A549 (cell line): ENCODE data around the gene FIBCD1. TPM values are rescaled to one million over a fixed set of nuclear protein-coding genes. Genes with fewer than 3 reads are reported as not detected.

ENCODE experiments used
- ATAC-seq, 2 experiments: fragments of 200-7000 bp in 1 of 2; fragments of >200 bp in 1 of 2; cut with Nextera tagmentation in 1 of 2; cut with Tn5 transposase in 1 of 2; 3 replicates each; pipeline versions ENCODE4 v1.8.0 to v1.9.1; 2018 to 2020; ENCODE audit warnings: mild to moderate bottlenecking in 1 of 2, moderate library complexity in 1 of 2
- CTCF ChIA-PET: fragments of 300-600 bp; sonication (Branson Sonifier 250); formaldehyde crosslinking; extraction: SDS; loops from one replicate; lab custom pipeline; 2021; ENCODE audit warnings: antibody characterized with exemption, inconsistent platforms; lab: Yijun Ruan, JAX
- POLR2A ChIA-PET: fragments of 350-600 bp; formaldehyde crosslinking; extraction: SDS; loops from one replicate; lab custom pipeline; 2021; ENCODE audit warnings: antibody characterized with exemption, inconsistent platforms; lab: Yijun Ruan, JAX
- DNase-seq, 2 experiments: peaks; one replicate each; pipeline versions ENCODE4 v3.0.0 to v3.0.0-alpha.2; 2011 to 2016; ENCODE audit warnings: low read depth in 1 of 2, low spot score in 1 of 2
- FAIRE-seq: peaks from 2 replicates; lab custom pipeline; 2011; peaks lifted over from hg19 to GRCh38; lab: Jason Lieb, UNC
- H3K27ac ChIP-seq, 2 experiments: fragments of >200 bp; sonication (Bioruptor Twin); formaldehyde crosslinking; 3 replicates each; pipeline ENCODE4 v1.5.1; 2016 to 2017
- H3K4me1 ChIP-seq: fragments of >200 bp; sonication (Bioruptor Twin); formaldehyde crosslinking; 3 replicates; pipeline ENCODE4 v1.6.1; 2016
- H3K4me2 ChIP-seq: fragments of >200 bp; sonication (Bioruptor Twin); formaldehyde crosslinking; 3 replicates; pipeline ENCODE4 v1.6.1; 2016
- H3K4me3 ChIP-seq: fragments of >200 bp; sonication (Bioruptor Twin); formaldehyde crosslinking; 3 replicates; pipeline ENCODE4 v1.5.1; 2016
- H3K9me3 ChIP-seq: fragments of >200 bp; sonication (Bioruptor Twin); formaldehyde crosslinking; 3 replicates; pipeline ENCODE4 v1.6.1; 2016
- BHLHE40 ChIP-seq: IDR thresholded peaks from 2 replicates; pipeline ENCODE4 v1.6.1; 2012; ENCODE audit warnings: low read depth, low read length, inconsistent platforms
- CBX2 ChIP-seq: fragments of 200-600 bp; sonication (generic); IDR thresholded peaks from 2 replicates; pipeline ENCODE4 v1.6.1; 2016; ENCODE audit warnings: low read depth, mild to moderate bottlenecking, borderline replicate concordance
- CBX8 ChIP-seq: fragments of 200-600 bp; sonication (generic); IDR thresholded peaks from 2 replicates; pipeline ENCODE4 v1.6.1; 2016
- CEBPB ChIP-seq, 2 experiments: fragments of >200 bp in 1 of 2; sonication (Bioruptor Twin) in 1 of 2; formaldehyde crosslinking in 1 of 2; IDR thresholded peaks; 2 replicates each; pipeline ENCODE4 v1.6.1; 2012 to 2016
- EP300 ChIP-seq, 2 experiments: fragments of >200 bp; sonication (Bioruptor Twin); formaldehyde crosslinking; IDR thresholded peaks; 2 replicates in 1 of 2; 3 replicates in 1 of 2; pipeline ENCODE4 v1.6.1; 2016 to 2017
- FOXS1 ChIP-seq: fragments of 250-450 bp; sonication (Bioruptor Pico); IDR thresholded peaks from 2 replicates; pipeline ENCODE4 v1.5.0; 2020; ENCODE audit warnings: mild to moderate bottlenecking, moderate library complexity
- HEYL ChIP-seq: fragments of 250-450 bp; sonication (Bioruptor Pico); IDR thresholded peaks from 2 replicates; pipeline ENCODE4 v1.8.0; 2021; ENCODE audit warnings: mild to moderate bottlenecking, moderate library complexity
- HOXA7 ChIP-seq: fragments of 250-450 bp; sonication (Bioruptor Pico); IDR thresholded peaks from 2 replicates; pipeline ENCODE4 v1.5.0; 2020; ENCODE audit warnings: mild to moderate bottlenecking, moderate library complexity
- HOXB5 ChIP-seq: fragments of 250-450 bp; sonication (Bioruptor Pico); IDR thresholded peaks from 2 replicates; pipeline ENCODE4 v1.5.0; 2020; ENCODE audit warnings: mild to moderate bottlenecking, moderate library complexity
- KDM5A ChIP-seq: fragments of 200-600 bp; sonication (generic); IDR thresholded peaks from 2 replicates; pipeline ENCODE4 v1.6.1; 2016; ENCODE audit warnings: antibody characterized with exemption, mild to moderate bottlenecking
- MAFK ChIP-seq: fragments of 450-650 bp; IDR thresholded peaks from 2 replicates; pipeline ENCODE4 v1.6.1; 2014; ENCODE audit not compliant: partially characterized antibody
- MAZ ChIP-seq: fragments of 150-350 bp; IDR thresholded peaks from 2 replicates; pipeline ENCODE4 v1.6.1; 2014; ENCODE audit warnings: antibody characterized with exemption, low read depth, low read length, borderline replicate concordance
- MYC ChIP-seq: IDR thresholded peaks from 2 replicates; pipeline ENCODE4 v1.6.1; 2012; ENCODE audit warnings: mild to moderate bottlenecking, inconsistent platforms, low read length, improper control_type of control experiment, borderline replicate concordance
- NFE2L2 ChIP-seq: fragments of 150-350 bp; conservative IDR thresholded peaks from 2 replicates; pipeline ENCODE4 v1.6.1; 2014; ENCODE audit warnings: low read length
- NPAS2 ChIP-seq: fragments of 250-450 bp; sonication (Bioruptor Pico); IDR thresholded peaks from 2 replicates; pipeline ENCODE4 v1.8.0; 2022; ENCODE audit warnings: mild to moderate bottlenecking, moderate library complexity, borderline replicate concordance
- NR3C1 ChIP-seq: fragments of >200 bp; sonication (Bioruptor Twin); formaldehyde crosslinking; IDR thresholded peaks from 3 replicates; pipeline ENCODE4 v1.6.1; 2017
- PHF8 ChIP-seq: fragments of 200-600 bp; sonication (generic); IDR thresholded peaks from 2 replicates; pipeline ENCODE4 v1.6.1; 2016; ENCODE audit warnings: low read depth, mild to moderate bottlenecking, antibody characterized with exemption, moderate library complexity, borderline replicate concordance
- POLR2A ChIP-seq: IDR thresholded peaks from 2 replicates; pipeline ENCODE4 v1.6.1; 2012; ENCODE audit warnings: mild to moderate bottlenecking, low read length
- RAD21 ChIP-seq, 2 experiments: fragments of >200 bp in 1 of 2; sonication (Bioruptor Twin) in 1 of 2; formaldehyde crosslinking in 1 of 2; IDR thresholded peaks in 1 of 2; conservative IDR thresholded peaks in 1 of 2; 2 replicates in 1 of 2; 3 replicates in 1 of 2; pipeline ENCODE4 v1.6.1; 2012 to 2018; ENCODE audit warnings: inconsistent platforms in 1 of 2
- RCOR1 ChIP-seq: fragments of 150-350 bp; IDR thresholded peaks from 2 replicates; pipeline ENCODE4 v1.6.1; 2014; ENCODE audit warnings: antibody characterized with exemption, low read length, low read depth
- RFX5 ChIP-seq: fragments of 450-650 bp; IDR thresholded peaks from 2 replicates; pipeline ENCODE4 v1.7.1; 2014; ENCODE audit warnings: antibody characterized with exemption, mild to moderate bottlenecking, moderate library complexity
- ZC3H11A ChIP-seq: fragments of 450-650 bp; IDR thresholded peaks from 2 replicates; pipeline ENCODE4 v1.6.1; 2014; ENCODE audit warnings: antibody characterized with exemption, mild to moderate bottlenecking
- WGBS: methylation state at CpG from one replicate; pipeline ENCODE4 v1.1.6; 2017; ENCODE audit errors: missing lambda C conversion rate; 5-methylcytosine and 5-hydroxymethylcytosine counted together
- polyA plus RNA-seq, 4 experiments: library from polyadenylated mRNA; depleted of rRNA in 3 of 4; stranded (reverse); fragments of >200 nt; fragmentation: RNase III in 1 of 4; extraction: RNeasy Plus Mini Kit Qiagen cat#74134 plus additional on column Dnase treatment in 1 of 4; gene quantifications; 2 replicates in 3 of 4; 3 replicates in 1 of 4; pipeline ENCODE4 v1.2.3, GENCODE V29; 2011 to 2017
- TF ChIP-seq, protein P1 (sequence below): fragments of 250-450 bp; sonication (Bioruptor Pico); IDR thresholded peaks from 2 replicates; pipeline ENCODE4 v1.5.0; 2020; ENCODE audit warnings: low read depth, mild to moderate bottlenecking, moderate library complexity
- TF ChIP-seq, protein P2 (sequence below): fragments of >200 bp; sonication (Bioruptor Twin); formaldehyde crosslinking; IDR thresholded peaks from 3 replicates; pipeline ENCODE4 v1.6.1; 2016
- TF ChIP-seq, protein P3 (sequence below): IDR thresholded peaks from 2 replicates; pipeline ENCODE4 v1.6.1; 2012
- TF ChIP-seq, protein P4 (sequence below): IDR thresholded peaks from 2 replicates; pipeline ENCODE4 v1.6.1; 2012

Gene FIBCD1
- polyA plus RNA-seq, 2 of the 4 experiments (the other 2 are of a cell fraction) = 4.8 to 4.9 TPM

DNA sequence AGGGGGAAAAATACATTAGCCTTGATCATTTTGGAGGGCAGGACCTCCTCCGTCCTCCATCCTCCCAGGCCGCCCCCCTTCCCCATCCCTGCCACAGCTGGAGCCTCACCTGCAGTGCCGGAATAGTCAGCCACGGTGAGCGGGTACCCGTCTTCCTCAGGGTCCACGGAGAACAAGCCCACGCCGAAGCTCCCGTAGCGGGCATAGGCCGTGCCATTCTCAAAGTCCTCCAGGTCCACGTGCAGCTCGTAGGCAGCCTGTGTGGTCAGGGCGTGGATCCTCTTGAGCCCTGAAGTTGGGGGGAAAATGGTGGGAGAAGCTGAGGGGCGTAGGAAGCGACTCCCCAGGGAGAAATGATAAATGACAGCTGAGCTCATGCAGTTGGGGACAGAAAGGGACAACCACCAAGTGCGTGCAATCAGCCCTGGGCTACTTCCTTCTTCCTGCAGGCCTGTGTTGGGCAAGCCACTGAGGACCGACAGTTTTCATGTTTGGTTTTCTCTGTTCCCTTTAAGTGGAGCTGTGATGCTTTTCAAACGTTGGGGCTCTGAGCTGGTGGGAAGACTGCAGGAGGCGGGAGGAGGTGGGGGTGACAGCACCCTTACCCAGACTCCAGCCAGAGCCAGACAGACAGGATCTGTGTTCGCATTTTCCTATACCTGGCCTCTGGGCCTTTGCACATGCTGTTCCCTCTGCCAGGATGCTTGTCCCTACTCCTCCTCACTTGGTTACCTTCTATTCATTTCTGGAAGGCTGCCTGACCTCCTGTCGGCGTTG, 33.7 kb downstream of the FIBCD1 start:
- H3K9me3 ChIP-seq = no peaks in the 10 kb centered on the region
- H3K4me2 ChIP-seq = no peak overlapping the region
- CTCF ChIA-PET = interaction anchor here (0.7 to 1.6 kb wide), 10 partner anchors 9 to 149 kb away, joined by 3 to 6 read pairs (median 4); partner anchors contain the start of gene QRFP
- FAIRE-seq (no peak), DNase-seq (no peak), ATAC-seq (no peak)
- H3K4me1 ChIP-seq = no peaks in the 10 kb centered on the region
- POLR2A ChIA-PET = no interaction called here
- TF ChIP-seq RCOR1 = no peak
- TF ChIP-seq, protein P1, sequence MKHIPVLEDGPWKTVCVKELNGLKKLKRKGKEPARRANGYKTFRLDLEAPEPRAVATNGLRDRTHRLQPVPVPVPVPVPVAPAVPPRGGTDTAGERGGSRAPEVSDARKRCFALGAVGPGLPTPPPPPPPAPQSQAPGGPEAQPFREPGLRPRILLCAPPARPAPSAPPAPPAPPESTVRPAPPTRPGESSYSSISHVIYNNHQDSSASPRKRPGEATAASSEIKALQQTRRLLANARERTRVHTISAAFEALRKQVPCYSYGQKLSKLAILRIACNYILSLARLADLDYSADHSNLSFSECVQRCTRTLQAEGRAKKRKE (CRISPR knock-in tag) = no peak
- 81% methylated on average over 15 of the region's 24 CpGs for WGBS
- no peak overlapping the region for H3K27ac ChIP-seq
- no peak overlapping the region for H3K4me3 ChIP-seq

DNA sequence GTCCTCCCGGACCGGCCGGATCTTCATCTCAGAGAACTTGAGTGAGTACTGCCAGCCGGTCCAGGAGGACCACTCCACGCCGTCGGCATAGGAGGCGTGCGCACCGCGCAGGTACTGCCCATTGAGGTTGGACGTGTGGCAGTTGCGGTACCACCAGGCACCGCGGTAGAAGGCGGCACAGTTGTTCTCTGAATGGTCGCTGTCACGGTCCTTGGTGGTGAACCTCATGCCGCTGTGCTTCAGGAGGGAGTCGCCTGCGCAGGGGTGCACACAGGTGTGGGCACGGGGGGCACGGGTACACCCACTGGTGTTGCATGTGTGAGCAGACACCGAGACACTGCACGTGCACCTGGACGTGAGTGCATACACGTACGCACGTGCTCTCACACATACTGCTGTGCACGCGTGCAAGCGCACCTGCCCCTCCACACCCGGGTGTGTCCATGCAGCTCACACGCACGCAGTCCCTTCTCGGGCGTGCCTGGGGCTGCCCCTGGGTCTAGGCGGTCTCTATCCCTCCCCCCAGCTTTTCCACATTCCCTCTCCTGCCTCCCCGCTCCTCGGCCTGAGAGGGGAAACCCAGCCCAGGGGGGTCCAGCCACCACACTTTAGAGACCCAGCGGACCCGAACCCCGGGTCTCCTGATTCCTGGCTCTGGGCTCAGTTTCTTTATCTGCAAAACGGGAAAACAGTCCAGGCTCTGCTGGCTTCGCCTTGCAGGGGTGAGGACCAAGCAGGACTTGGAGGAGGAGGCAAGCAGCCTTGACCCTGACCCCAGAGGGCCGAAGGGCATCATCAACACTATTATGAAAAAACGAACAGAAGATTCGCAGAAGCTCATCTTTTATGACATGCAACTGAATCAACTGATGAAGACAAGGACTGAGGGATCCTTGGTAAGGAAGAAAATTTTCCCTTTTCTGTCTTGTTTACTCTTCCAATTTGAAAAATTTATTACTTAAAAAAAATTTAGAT, 34.7 kb downstream of the FIBCD1 start:
- DNase-seq = no peak
- H3K4me1 ChIP-seq = no peaks in the 10 kb centered on the region
- CTCF ChIA-PET = interaction anchor here (0.6 to 1.6 kb wide), 11 partner anchors 8 to 191 kb away, joined by 3 to 6 read pairs (median 3); partner anchors contain the start of gene QRFP
- TF ChIP-seq NPAS2 (CRISPR knock-in tag) (no peak), CBX2 (no peak), MAFK (no peak), FOXS1 (CRISPR knock-in tag) (no peak), POLR2A (no peak), RFX5 (no peak), HEYL (CRISPR knock-in tag) (no peak), BHLHE40 (no peak), ZC3H11A (no peak), CEBPB (IDR thresholded peaks at IDR 0.05) (no peak), EP300 (IDR thresholded peaks at IDR 0.05) (no peak), HOXB5 (CRISPR knock-in tag) (no peak)
- TF ChIP-seq, protein P2, sequence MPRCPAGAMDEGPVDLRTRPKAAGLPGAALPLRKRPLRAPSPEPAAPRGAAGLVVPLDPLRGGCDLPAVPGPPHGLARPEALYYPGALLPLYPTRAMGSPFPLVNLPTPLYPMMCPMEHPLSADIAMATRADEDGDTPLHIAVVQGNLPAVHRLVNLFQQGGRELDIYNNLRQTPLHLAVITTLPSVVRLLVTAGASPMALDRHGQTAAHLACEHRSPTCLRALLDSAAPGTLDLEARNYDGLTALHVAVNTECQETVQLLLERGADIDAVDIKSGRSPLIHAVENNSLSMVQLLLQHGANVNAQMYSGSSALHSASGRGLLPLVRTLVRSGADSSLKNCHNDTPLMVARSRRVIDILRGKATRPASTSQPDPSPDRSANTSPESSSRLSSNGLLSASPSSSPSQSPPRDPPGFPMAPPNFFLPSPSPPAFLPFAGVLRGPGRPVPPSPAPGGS = no peak
- TF ChIP-seq, protein P3, sequence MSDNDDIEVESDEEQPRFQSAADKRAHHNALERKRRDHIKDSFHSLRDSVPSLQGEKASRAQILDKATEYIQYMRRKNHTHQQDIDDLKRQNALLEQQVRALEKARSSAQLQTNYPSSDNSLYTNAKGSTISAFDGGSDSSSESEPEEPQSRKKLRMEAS = no peak
- TF ChIP-seq, all 56 proteins: peak for 0
- WGBS = 82% methylated on average over 46 of the region's 48 CpGs
- POLR2A ChIA-PET = no interaction called here
- no peak for ATAC-seq
- Histone ChIP-seq H3K9me3 (no peaks in the 10 kb centered on the region), H3K4me3 (no peak overlapping the region), H3K4me2 (no peak overlapping the region), H3K27ac (no peak overlapping the region)
- FAIRE-seq = no peak

DNA sequence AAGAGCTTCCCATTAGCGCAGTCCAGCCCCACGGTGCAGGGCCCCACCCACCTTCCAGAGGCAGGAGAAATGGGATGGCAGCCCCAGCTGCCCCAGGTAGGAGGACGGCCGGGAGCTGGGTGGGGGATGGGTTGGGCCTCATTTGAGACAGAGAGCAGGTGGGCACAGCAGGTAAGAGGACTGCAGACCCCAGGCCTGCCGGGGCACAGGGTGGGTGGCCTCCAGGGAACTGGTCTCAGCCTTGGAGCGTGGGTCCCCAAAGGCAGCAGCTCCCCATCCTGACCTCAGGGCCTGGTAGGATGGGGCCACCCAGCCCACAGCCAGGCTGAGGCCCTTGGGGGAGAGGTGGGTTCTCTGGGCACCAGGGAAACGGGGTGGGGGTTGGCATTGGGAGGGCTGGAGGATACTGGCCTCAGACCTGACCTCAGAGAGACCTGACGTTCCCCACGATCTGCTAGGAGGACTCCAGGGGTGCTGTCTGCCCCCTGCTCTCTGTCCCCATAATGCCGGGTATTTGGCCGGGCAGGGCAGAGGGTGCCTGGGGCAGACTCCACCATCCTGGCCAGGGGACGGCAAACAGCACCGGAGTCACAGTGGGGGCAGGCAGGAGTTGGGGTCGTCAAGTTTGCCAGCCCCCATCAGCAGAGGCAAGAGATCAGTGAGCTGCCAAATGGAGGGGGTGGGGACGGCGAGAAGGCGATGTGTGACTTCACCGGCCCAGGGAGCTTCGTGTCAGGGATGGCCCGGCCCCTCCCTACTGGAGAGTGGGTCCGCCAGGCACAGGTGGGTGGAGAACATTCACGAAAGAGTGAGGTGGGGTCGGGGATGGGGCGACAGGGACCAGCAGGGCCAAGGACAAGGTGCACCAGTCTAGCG, 35.6 kb downstream of the FIBCD1 start:
- ChIA-PET CTCF (interaction anchor here (0.6 to 1.6 kb wide), 4 partner anchors 12 to 143 kb away, joined by 3 to 4 read pairs (median 3); no protein-coding TSS in a partner anchor), POLR2A (no interaction called here)
- Histone ChIP-seq H3K4me2 (no peak overlapping the region), H3K27ac (no peak overlapping the region), H3K9me3 (no peaks in the 10 kb centered on the region), H3K4me3 (no peak overlapping the region), H3K4me1 (no peaks in the 10 kb centered on the region)
- FAIRE-seq = no peak
- no peak for ATAC-seq
- no peak for TF ChIP-seq ZC3H11A
- TF ChIP-seq, protein P4, sequence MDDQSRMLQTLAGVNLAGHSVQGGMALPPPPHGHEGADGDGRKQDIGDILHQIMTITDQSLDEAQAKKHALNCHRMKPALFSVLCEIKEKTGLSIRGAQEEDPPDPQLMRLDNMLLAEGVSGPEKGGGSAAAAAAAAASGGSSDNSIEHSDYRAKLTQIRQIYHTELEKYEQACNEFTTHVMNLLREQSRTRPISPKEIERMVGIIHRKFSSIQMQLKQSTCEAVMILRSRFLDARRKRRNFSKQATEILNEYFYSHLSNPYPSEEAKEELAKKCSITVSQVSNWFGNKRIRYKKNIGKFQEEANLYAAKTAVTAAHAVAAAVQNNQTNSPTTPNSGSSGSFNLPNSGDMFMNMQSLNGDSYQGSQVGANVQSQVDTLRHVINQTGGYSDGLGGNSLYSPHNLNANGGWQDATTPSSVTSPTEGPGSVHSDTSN = no peak
- TF ChIP-seq KDM5A = no peak
- no peak for TF ChIP-seq NR3C1
- no peak for TF ChIP-seq RAD21 (conservative IDR thresholded peaks at IDR 0.05 in 1 of 2, IDR thresholded peaks at IDR 0.05 in 1 of 2)
- no peak for TF ChIP-seq MAZ
- TF ChIP-seq PHF8 = no peak
- TF ChIP-seq HOXA7 = no peak
- TF ChIP-seq MYC = no peak
- no peak for TF ChIP-seq HEYL (CRISPR knock-in tag)
- no peak for TF ChIP-seq NFE2L2
- no peak for TF ChIP-seq BHLHE40
- TF ChIP-seq CBX8 = no peak
- TF ChIP-seq, protein P3 = no peak
- TF ChIP-seq CBX2 = no peak
- WGBS = 70% methylated on average over 16 of the region's 25 CpGs
- DNase-seq = no peak
